Memory B cell (primary cell): ENCODE results near the gene DHDDS.

Experiments used
- ATAC-seq: fragments of 150-1000 bp; cut with Tn5 transposase; 2 replicates; pipeline ENCODE4 v1.10.0; 2021; ENCODE audit warnings: low read depth, mild to moderate bottlenecking, moderate library complexity
- DNase-seq, 2 donors: peaks; one replicate each; pipeline ENCODE4 v3.0.0; 2022; ENCODE audit warnings: low spot score in 2 of 2
- H3K27ac Mint-ChIP-seq: one replicate; pipeline ENCODE4 v1.8.0; 2022; ENCODE audit warnings: mild to moderate bottlenecking, moderate library complexity, mixed read lengths
- H3K27me3 Mint-ChIP-seq: one replicate; pipeline ENCODE4 v1.8.0; 2022; ENCODE audit warnings: mixed read lengths
- H3K36me3 Mint-ChIP-seq: one replicate; pipeline ENCODE4 v1.8.0; 2022; ENCODE audit warnings: mild to moderate bottlenecking, mixed read lengths
- H3K4me1 Mint-ChIP-seq: one replicate; pipeline ENCODE4 v1.8.0; 2022; ENCODE audit warnings: mixed read lengths
- H3K4me3 Mint-ChIP-seq: one replicate; pipeline ENCODE4 v1.8.0; 2022; ENCODE audit warnings: mild to moderate bottlenecking, moderate library complexity, mixed read lengths
- H3K9me3 Mint-ChIP-seq: one replicate; pipeline ENCODE4 v1.8.0; 2022; ENCODE audit warnings: mixed read lengths

Gene DHDDS

GRCh38 chr1:26516987-26517765, 85.1 kb downstream of the DHDDS start:
- Mint-ChIP-seq H3K9me3 (no peaks in the 10 kb centered on the region), H3K27me3 (no peaks in the 10 kb centered on the region), H3K4me3 (no peak overlapping the region), H3K4me1 (no peaks in the 10 kb centered on the region), H3K36me3 (no peaks in the 10 kb centered on the region), H3K27ac (no peak overlapping the region)
- ATAC-seq = no peak
- DNase-seq = no peak

GRCh38 chr1:26517766-26518049, 85.6 kb downstream of the DHDDS start:
- no peak overlapping the region for H3K4me3 Mint-ChIP-seq
- no peaks in the 10 kb centered on the region for H3K9me3 Mint-ChIP-seq
- no peaks in the 10 kb centered on the region for H3K4me1 Mint-ChIP-seq
- H3K27ac Mint-ChIP-seq = no peak overlapping the region
- no peak for DNase-seq
- H3K27me3 Mint-ChIP-seq = no peaks in the 10 kb centered on the region
- H3K36me3 Mint-ChIP-seq = no peaks in the 10 kb centered on the region
- no peak for ATAC-seq

GRCh38 chr1:26518355-26518754, 86.2 kb downstream of the DHDDS start:
- Mint-ChIP-seq H3K4me3 (no peak overlapping the region), H3K27ac (no peak overlapping the region), H3K27me3 (no peaks in the 10 kb centered on the region), H3K9me3 (no peaks in the 10 kb centered on the region), H3K4me1 (no peaks in the 10 kb centered on the region), H3K36me3 (no peaks in the 10 kb centered on the region)
- ATAC-seq (no peak), DNase-seq (no peak)

GRCh38 chr1:26520339-26520738, 88.2 kb downstream of the DHDDS start:
- no peaks in the 10 kb centered on the region for H3K36me3 Mint-ChIP-seq
- peaks cover 4% of the 10 kb centered on the region for H3K27me3 Mint-ChIP-seq
- no peak overlapping the region for H3K27ac Mint-ChIP-seq
- no peaks in the 10 kb centered on the region for H3K9me3 Mint-ChIP-seq
- no peak overlapping the region for H3K4me3 Mint-ChIP-seq
- ATAC-seq = no peak
- DNase-seq = no peak
- H3K4me1 Mint-ChIP-seq = no peaks in the 10 kb centered on the region
